Panc1 (cell line): ENCODE measurements around the gene COPB2. TPM values are rescaled to one million over a fixed set of nuclear protein-coding genes. Genes with fewer than 3 reads are reported as not detected.
"Not testable (repeated sequence)": the region's sequence is repeated elsewhere in the genome, so short reads cannot be mapped to it uniquely, and the experiment has no call there.

Experiments
- ATAC-seq: fragments of 200-7000 bp; cut with Tn5 transposase; 2 replicates; pipeline ENCODE4 v1.9.1; 2020; ENCODE audit warnings: mild to moderate bottlenecking, moderate library complexity
- BruUV-seq: library from RNA; stranded (reverse); fragments of 400-500 nt; replicated peaks from 2 replicates; lab custom pipeline; 2021; lab: Mats Ljungman, UMichigan
- CTCF ChIA-PET: fragments of 300-600 bp; sonication (Branson Sonifier 250); formaldehyde crosslinking; loops from one replicate; lab custom pipeline; 2022; ENCODE audit warnings: antibody characterized with exemption; lab: Charles Lee
- POLR2A ChIA-PET: fragments of 300-600 bp; sonication (Branson Sonifier 250); formaldehyde crosslinking; loops from one replicate; lab custom pipeline; 2022; ENCODE audit warnings: antibody characterized with exemption; lab: Charles Lee
- DNase-seq: peaks from one replicate; pipeline ENCODE4 v3.0.0-alpha.2; 2010; ENCODE audit warnings: low read depth, low spot score
- H3K27ac ChIP-seq: 2 replicates; pipeline ENCODE4 v1.5.1; 2011; ENCODE audit warnings: mild to moderate bottlenecking, low read length, inconsistent platforms
- H3K27me3 ChIP-seq: fragments of 200-500 bp; sonication (Bioruptor generic); 2 replicates; pipeline ENCODE4 v1.6.0; 2014; ENCODE audit warnings: low read length, inconsistent platforms; ENCODE audit not compliant: control insufficient read depth, insufficient read depth
- H3K36me3 ChIP-seq: fragments of 200-500 bp; sonication (Bioruptor generic); 2 replicates; pipeline ENCODE4 v1.5.1; 2014; ENCODE audit warnings: inconsistent platforms, mild to moderate bottlenecking, low read length, moderate library complexity; ENCODE audit not compliant: control insufficient read depth, insufficient read depth
- H3K4me1 ChIP-seq: 2 replicates; pipeline ENCODE4 v1.5.1; 2011; ENCODE audit warnings: inconsistent platforms, mild to moderate bottlenecking, low read length, moderate library complexity; ENCODE audit not compliant: control insufficient read depth, insufficient read depth
- H3K4me3 ChIP-seq, 2 experiments: 2 replicates each; pipeline ENCODE4 v1.5.1; 2011 to 2012; ENCODE audit warnings: low read depth in 2 of 2, low read length in 2 of 2, mild to moderate bottlenecking in 2 of 2, inconsistent platforms in 1 of 2, moderate library complexity in 1 of 2
- H3K9me3 ChIP-seq: fragments of 200-500 bp; sonication (Bioruptor generic); 2 replicates; pipeline ENCODE4 v1.5.1; 2014; ENCODE audit warnings: low read depth, mild to moderate bottlenecking, inconsistent platforms, low read length, moderate library complexity; ENCODE audit not compliant: control insufficient read depth, insufficient read depth
- POLR2AphosphoS5 ChIP-seq: IDR thresholded peaks from 2 replicates; pipeline ENCODE4 v1.6.1; 2012; ENCODE audit warnings: mild to moderate bottlenecking, low read depth, low read length, moderate library complexity
- SIN3A ChIP-seq: IDR thresholded peaks from 2 replicates; pipeline ENCODE4 v1.6.1; 2012; ENCODE audit warnings: low read depth, mild to moderate bottlenecking, low read length, moderate library complexity, borderline replicate concordance; ENCODE audit not compliant: insufficient read depth
- TCF7L2 ChIP-seq: IDR thresholded peaks from 2 replicates; pipeline ENCODE4 v1.6.1; 2011; ENCODE audit warnings: mild to moderate bottlenecking, low read depth, low read length, inconsistent platforms
- in situ Hi-C: cut with HindIII; loops from 2 replicates; pipeline ENCODE4 v1.10.0; 2016; ENCODE audit warnings: low sequenced_read_pairs, low pct_unique_long_range_greater_than_20kb
- intact Hi-C: fragments of 100-400 bp; cut with micrococcal nuclease; formaldehyde crosslinking; loops from one replicate; pipeline ENCODE4 v1.10.0; 2022; ENCODE audit not compliant: unreplicated experiment
- total RNA-seq: library from RNA; stranded (reverse); gene quantifications from one replicate; pipeline ENCODE4 v1.2.1, GENCODE V29; 2021; ENCODE audit not compliant: unreplicated experiment
- TF ChIP-seq, protein P1 (sequence below): fragments of 450-650 bp; IDR thresholded peaks from 2 replicates; pipeline ENCODE4 v1.5.1; 2017; ENCODE audit warnings: mild to moderate bottlenecking
- TF ChIP-seq, protein P2 (sequence below), 2 experiments: IDR thresholded peaks; 2 replicates each; pipeline ENCODE4 v1.6.1; 2011 to 2012; ENCODE audit warnings: low read depth in 2 of 2, control low read depth in 1 of 2, low read length in 1 of 2, mild to moderate bottlenecking in 1 of 2, moderate library complexity in 1 of 2; ENCODE audit not compliant: insufficient read depth in 1 of 2

Gene COPB2
- total RNA-seq, 1 experiment from 2014 or later: 150 TPM

DNA sequence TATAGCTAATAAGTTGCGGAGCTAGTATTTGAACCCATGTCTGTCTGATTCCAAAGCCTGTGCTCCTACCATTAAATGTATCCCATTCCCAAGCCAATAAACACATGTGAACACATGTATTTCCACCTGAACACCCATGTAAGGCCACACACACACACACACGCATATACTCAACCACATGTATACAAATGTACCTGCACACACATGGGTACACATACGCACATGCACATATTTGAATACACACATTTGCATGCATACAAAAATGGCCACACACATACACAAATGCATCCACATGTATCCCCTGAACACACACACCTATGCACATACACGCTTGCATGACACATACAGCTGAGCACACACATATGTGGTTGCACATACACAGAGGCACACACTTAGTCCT lies 51.0 kb downstream of the COPB2 start:
- in situ Hi-C loops (no loop called here), intact Hi-C loops (no loop called here)
- no peaks in the 10 kb centered on the region for H3K9me3 ChIP-seq
- no peaks in the 10 kb centered on the region for H3K4me1 ChIP-seq
- H3K36me3 ChIP-seq: no peaks in the 10 kb centered on the region
- no TSS peak for BruUV-seq
- ChIA-PET CTCF (no interaction called here), POLR2A (no interaction called here)
- no peak for DNase-seq
- no peak overlapping the region for H3K4me3 ChIP-seq
- H3K27me3 ChIP-seq: peaks cover 2% of the 10 kb centered on the region; the same call in 1 of the 2 replicates
- ATAC-seq: no peak
- H3K27ac ChIP-seq: no peak overlapping the region
- no peak for TF ChIP-seq TCF7L2
- no peak for TF ChIP-seq SIN3A
- TF ChIP-seq, protein P1, sequence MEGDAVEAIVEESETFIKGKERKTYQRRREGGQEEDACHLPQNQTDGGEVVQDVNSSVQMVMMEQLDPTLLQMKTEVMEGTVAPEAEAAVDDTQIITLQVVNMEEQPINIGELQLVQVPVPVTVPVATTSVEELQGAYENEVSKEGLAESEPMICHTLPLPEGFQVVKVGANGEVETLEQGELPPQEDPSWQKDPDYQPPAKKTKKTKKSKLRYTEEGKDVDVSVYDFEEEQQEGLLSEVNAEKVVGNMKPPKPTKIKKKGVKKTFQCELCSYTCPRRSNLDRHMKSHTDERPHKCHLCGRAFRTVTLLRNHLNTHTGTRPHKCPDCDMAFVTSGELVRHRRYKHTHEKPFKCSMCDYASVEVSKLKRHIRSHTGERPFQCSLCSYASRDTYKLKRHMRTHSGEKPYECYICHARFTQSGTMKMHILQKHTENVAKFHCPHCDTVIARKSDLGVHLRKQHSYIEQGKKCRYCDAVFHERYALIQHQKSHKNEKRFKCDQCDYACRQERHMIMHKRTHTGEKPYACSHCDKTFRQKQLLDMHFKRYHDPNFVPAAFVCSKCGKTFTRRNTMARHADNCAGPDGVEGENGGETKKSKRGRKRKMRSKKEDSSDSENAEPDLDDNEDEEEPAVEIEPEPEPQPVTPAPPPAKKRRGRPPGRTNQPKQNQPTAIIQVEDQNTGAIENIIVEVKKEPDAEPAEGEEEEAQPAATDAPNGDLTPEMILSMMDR: no peak
- TF ChIP-seq, protein P2, sequence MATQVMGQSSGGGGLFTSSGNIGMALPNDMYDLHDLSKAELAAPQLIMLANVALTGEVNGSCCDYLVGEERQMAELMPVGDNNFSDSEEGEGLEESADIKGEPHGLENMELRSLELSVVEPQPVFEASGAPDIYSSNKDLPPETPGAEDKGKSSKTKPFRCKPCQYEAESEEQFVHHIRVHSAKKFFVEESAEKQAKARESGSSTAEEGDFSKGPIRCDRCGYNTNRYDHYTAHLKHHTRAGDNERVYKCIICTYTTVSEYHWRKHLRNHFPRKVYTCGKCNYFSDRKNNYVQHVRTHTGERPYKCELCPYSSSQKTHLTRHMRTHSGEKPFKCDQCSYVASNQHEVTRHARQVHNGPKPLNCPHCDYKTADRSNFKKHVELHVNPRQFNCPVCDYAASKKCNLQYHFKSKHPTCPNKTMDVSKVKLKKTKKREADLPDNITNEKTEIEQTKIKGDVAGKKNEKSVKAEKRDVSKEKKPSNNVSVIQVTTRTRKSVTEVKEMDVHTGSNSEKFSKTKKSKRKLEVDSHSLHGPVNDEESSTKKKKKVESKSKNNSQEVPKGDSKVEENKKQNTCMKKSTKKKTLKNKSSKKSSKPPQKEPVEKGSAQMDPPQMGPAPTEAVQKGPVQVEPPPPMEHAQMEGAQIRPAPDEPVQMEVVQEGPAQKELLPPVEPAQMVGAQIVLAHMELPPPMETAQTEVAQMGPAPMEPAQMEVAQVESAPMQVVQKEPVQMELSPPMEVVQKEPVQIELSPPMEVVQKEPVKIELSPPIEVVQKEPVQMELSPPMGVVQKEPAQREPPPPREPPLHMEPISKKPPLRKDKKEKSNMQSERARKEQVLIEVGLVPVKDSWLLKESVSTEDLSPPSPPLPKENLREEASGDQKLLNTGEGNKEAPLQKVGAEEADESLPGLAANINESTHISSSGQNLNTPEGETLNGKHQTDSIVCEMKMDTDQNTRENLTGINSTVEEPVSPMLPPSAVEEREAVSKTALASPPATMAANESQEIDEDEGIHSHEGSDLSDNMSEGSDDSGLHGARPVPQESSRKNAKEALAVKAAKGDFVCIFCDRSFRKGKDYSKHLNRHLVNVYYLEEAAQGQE (IDR thresholded peaks at IDR 0.05; ENCODE audit: insufficient read depth in 1 of 2, low read depth in 2 of 2, low read length in 1 of 2): no peak
- no peak for TF ChIP-seq POLR2AphosphoS5

DNA sequence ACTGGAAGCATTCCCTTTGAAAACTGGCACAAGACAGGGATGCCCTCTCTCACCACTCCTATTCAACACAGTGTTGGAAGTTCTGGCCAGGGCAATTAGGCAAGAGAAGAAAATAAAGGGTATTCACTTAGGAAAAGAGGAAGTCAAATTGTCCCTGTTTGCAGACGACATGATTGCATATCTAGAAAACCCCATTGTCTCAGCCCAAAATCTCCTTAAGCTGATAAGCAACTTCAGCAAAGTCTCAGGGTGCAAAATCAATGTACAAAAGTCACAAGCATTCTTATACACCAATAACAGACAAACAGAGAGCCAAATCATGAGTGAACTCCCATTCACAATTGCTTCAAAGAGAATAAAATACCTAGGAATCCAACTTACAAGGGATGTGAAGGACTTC lies 54.8 kb downstream of the COPB2 start:
- in situ Hi-C loops, CTCF ChIA-PET, DNase-seq, H3K4me1 ChIP-seq, ATAC-seq, intact Hi-C loops, H3K9me3 ChIP-seq, H3K36me3 ChIP-seq, H3K27ac ChIP-seq, H3K27me3 ChIP-seq, POLR2A ChIA-PET, BruUV-seq, H3K4me3 ChIP-seq: not testable (repeated sequence)

DNA sequence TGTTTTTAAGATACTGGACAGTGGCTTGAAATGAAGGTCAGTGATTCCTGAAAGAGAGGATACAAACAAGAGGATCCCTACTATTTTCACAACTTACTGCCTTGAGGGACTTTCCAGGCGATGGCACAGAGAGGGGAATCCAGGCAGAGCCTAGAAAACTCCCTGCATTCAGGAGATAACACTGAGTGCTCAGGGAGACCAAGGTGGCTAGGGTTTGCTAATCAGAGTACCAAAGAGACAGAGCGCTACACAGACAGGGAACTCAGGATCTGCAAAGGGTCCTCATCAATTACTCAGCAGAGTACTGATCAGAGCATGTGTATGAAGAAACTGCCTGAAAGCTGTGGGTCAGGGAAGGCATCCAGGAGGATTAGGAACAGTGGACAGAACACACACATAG lies 57.4 kb downstream of the COPB2 start:
- ATAC-seq (no peak), DNase-seq (no peak)
- intact Hi-C loops: no loop called here
- H3K9me3 ChIP-seq: no peaks in the 10 kb centered on the region
- POLR2A ChIA-PET: no interaction called here
- TF ChIP-seq TCF7L2 (no peak), SIN3A (no peak), POLR2AphosphoS5 (no peak)
- TF ChIP-seq, protein P1: no peak
- TF ChIP-seq, protein P2 (IDR thresholded peaks at IDR 0.05; ENCODE audit: insufficient read depth in 1 of 2, low read depth in 2 of 2, low read length in 1 of 2): no peak
- CTCF ChIA-PET: no interaction called here
- in situ Hi-C loops: no loop called here
- BruUV-seq: no TSS peak
- no peak overlapping the region for H3K4me3 ChIP-seq
- H3K27ac ChIP-seq: no peak overlapping the region
- H3K27me3 ChIP-seq: no peaks in the 10 kb centered on the region; the same call in 1 of the 2 replicates
- H3K36me3 ChIP-seq: no peaks in the 10 kb centered on the region
- H3K4me1 ChIP-seq: peaks cover 5% of the 10 kb centered on the region
